H1 (cell line): ENCODE results near the gene APPL2. TPM values are rescaled to one million over a fixed set of nuclear protein-coding genes. Genes with fewer than 3 reads are reported as not detected.

ENCODE experiments used
- CHD7 ChIP-seq: fragments of 300-600 bp; sonication (generic); IDR thresholded peaks from 2 replicates; pipeline ENCODE4 v1.7.1; 2012; ENCODE audit warnings: low read length, moderate library complexity, mild to moderate bottlenecking, inconsistent platforms; ENCODE audit not compliant: insufficient replicate concordance
- EGR1 ChIP-seq: IDR thresholded peaks from 2 replicates; pipeline ENCODE4 v1.6.1; 2011; ENCODE audit warnings: low read depth, low read length, borderline replicate concordance
- JUN ChIP-seq: IDR thresholded peaks from 2 replicates; pipeline ENCODE4 v1.6.1; 2011; ENCODE audit warnings: low read depth, mild to moderate bottlenecking, improper control_type of control experiment, low read length
- POLR2AphosphoS5 ChIP-seq: IDR thresholded peaks from 2 replicates; pipeline ENCODE4 v1.6.1; 2011; ENCODE audit warnings: low read depth, low read length
- polyA plus RNA-seq, 7 experiments: library from polyadenylated mRNA; depleted of rRNA in 3 of 7; stranded (reverse) in 5 of 7; unstranded in 2 of 7; fragments of >200 nt in 5 of 7; fragments of 200-250 nt in 2 of 7; gene quantifications; 1 replicate in 5 of 7; 2 replicates in 1 of 7; 4 replicates in 1 of 7; pipeline versions ENCODE4 v1.2.1 to v1.2.3, GENCODE V29; 2011 to 2013; ENCODE audit warnings: missing spikeins in 2 of 7, mixed read lengths in 2 of 7
- total RNA-seq: library from RNA; stranded (reverse); fragmentation: NEBNext Ultra II Directional; extraction: Animal tissue kit (Norgen Biotek cat#: 25700); gene quantifications from 2 replicates; pipeline ENCODE4 v1.2.1, GENCODE V29; 2021

APPL2 gene
- total and polyA plus RNA-seq, 2 of the 8 experiments (the other 6 are each of a cell fraction or from before 2014, with no cell fraction given): 8.9 to 22.9 TPM

- TF ChIP-seq CHD7 (no peak), POLR2AphosphoS5 (no peak), JUN (no peak), EGR1 (no peak)
Observed at GRCh38 chr12:105256921-105257320, 20.9 kb upstream of the APPL2 start (continued).
